ENCODE results near the gene DBNDD1. TPM values are rescaled to one million over a fixed set of nuclear protein-coding genes. Genes with fewer than 3 reads are reported as not detected.

The DBNDD1 gene
- total and polyA plus RNA-seq, 2 donors (not counting 3 experiments of a cell fraction or from before 2014, with no cell fraction given) = 28.2 to 45.7 TPM

GRCh38 chr16:89958596-89958995 lies 60.7 kb downstream of the DBNDD1 start:
- CTCF ChIA-PET = no interaction called here
- no peaks in the 10 kb centered on the region for H3K27me3 ChIP-seq (ENCODE audit: control insufficient read depth in 2 of 2, insufficient read depth in 2 of 2, low read length in 2 of 2)
- no peaks in the 10 kb centered on the region for H3K9me1 ChIP-seq (replicated peaks; ENCODE audit: control insufficient read depth, extremely low read depth, insufficient read depth, low read length)
- H3K9me3 ChIP-seq (replicated peaks; ENCODE audit: control insufficient read depth, insufficient read depth, low read length) = no peaks in the 10 kb centered on the region
- H3K36me3 ChIP-seq (ENCODE audit: control insufficient read depth in 2 of 2, extremely low read depth in 1 of 2, insufficient read depth in 2 of 2, low read length in 2 of 2) = peaks cover 3 to 31% of the 10 kb centered on the region in 2 experiments
- no peaks in the 10 kb centered on the region for H3K79me2 ChIP-seq (ENCODE audit: control insufficient read depth, insufficient read depth, low read length)
- H3K9ac ChIP-seq (replicated peaks; ENCODE audit: extremely low read depth, insufficient read depth, low read length) = no peak overlapping the region
- no peak overlapping the region for H3K4me2 ChIP-seq (ENCODE audit: insufficient read depth, low read length)
- intact Hi-C loops (cut with micrococcal nuclease) (no loop called here), dilution Hi-C loops (cut with MboI; ENCODE audit: extremely low pct_ligation_motif_present, low sequenced_read_pairs) (no loop called here)
- BruUV-seq (replicated peaks) = no TSS peak
- H4K20me1 ChIP-seq (replicated peaks; ENCODE audit: control insufficient read depth, extremely low read depth, insufficient read depth, low read length) = no peaks in the 10 kb centered on the region
- H3K4me1 ChIP-seq (ENCODE audit: control insufficient read depth, extremely low read depth, insufficient read depth, low read length) = no peaks in the 10 kb centered on the region
- FAIRE-seq = no peak
- DNase-seq (ENCODE audit: low read depth, low spot score) = no peak
- H3K4me3 ChIP-seq (replicated peaks in 1 of 3; ENCODE audit: insufficient read depth in 1 of 3, low read depth in 1 of 3, low read length in 3 of 3) = no peak overlapping the region
- no peak overlapping the region for H2AFZ ChIP-seq (ENCODE audit: low read depth, low read length)
- POLR2A ChIA-PET = no interaction called here
- no peak overlapping the region for H3K27ac ChIP-seq (ENCODE audit: insufficient read depth, low read depth, low read length)
- TF ChIP-seq CTCF (IDR thresholded peaks at IDR 0.05; ENCODE audit: extremely low read depth in 1 of 2, insufficient read depth in 1 of 2, low read depth in 1 of 2, low read length in 2 of 2) = no peak
- TF ChIP-seq EZH2 (IDR thresholded peaks at IDR 0.05; ENCODE audit: borderline replicate concordance, low read depth, low read length, severe bottlenecking) = no peak
- TF ChIP-seq POLR2A (IDR thresholded peaks at IDR 0.05; ENCODE audit: low read depth, low read length) = no peak
- TF ChIP-seq POLR2AphosphoS5 (IDR thresholded peaks at IDR 0.05; ENCODE audit: insufficient read depth, low read depth, low read length) = no peak
- no peak for TF ChIP-seq JUN (IDR thresholded peaks at IDR 0.05; ENCODE audit: borderline replicate concordance, insufficient read depth, insufficient read length, low read depth)
- no peak for TF ChIP-seq MYC (IDR thresholded peaks at IDR 0.05; ENCODE audit: low read depth, low read length)
- TF ChIP-seq MAX (IDR thresholded peaks at IDR 0.05; ENCODE audit: insufficient read depth, insufficient read length) = no peak
- TF ChIP-seq GATA2 (IDR thresholded peaks at IDR 0.05; ENCODE audit: insufficient read depth, insufficient read length, low read depth, low read length) = no peak
- no peak for TF ChIP-seq FOS (IDR thresholded peaks at IDR 0.05; ENCODE audit: borderline replicate concordance, insufficient read depth, low read length)
